Stimulated activated naive CD4-positive, alpha-beta T cell (primary cell): ENCODE measurements around the gene TMSB4X.

Source experiments
- DNase-seq, 6 experiments: peaks; one replicate each; lab custom pipeline; 2025; lab: John Stamatoyannopoulos, UW

Gene TMSB4X

GRCh38 chrX:13023979-13024378 is 49.1 kb downstream of the TMSB4X start:
- DNase-seq = no peak

GRCh38 chrX:13024986-13025385 is 50.1 kb downstream of the TMSB4X start:
- no peak for DNase-seq
